GM12872 (cell line): Measurements from ENCODE around the gene PRUNE1.

Source experiments
- CTCF ChIP-seq: IDR thresholded peaks from 3 replicates; pipeline ENCODE4 v1.5.1; 2011; ENCODE audit warnings: low read depth, mild to moderate bottlenecking, low read length, moderate library complexity; ENCODE audit not compliant: insufficient read depth

Gene PRUNE1

GRCh38 chr1:151035167-151035566 lies 26.9 kb downstream of the PRUNE1 start:
- TF ChIP-seq CTCF = no peak

- TF ChIP-seq CTCF = no peak
These were observed 28.1 kb downstream of the PRUNE1 start, which contains the start of gene BNIPL for GRCh38 chr1:151036356-151036755. BNIPL (plus strand) TSS chr1:151036586; CDS start chr1:151036726, 140 bp downstream.

- no peak for TF ChIP-seq CTCF
These were observed 28.8 kb downstream of the PRUNE1 start for GRCh38 chr1:151037032-151037431.

- no peak for TF ChIP-seq CTCF
These were observed 31.3 kb downstream of the PRUNE1 start for GRCh38 chr1:151039521-151039920.

GRCh38 chr1:151043163-151043562 lies 34.9 kb downstream of the PRUNE1 start:
- TF ChIP-seq CTCF = no peak

- no peak for TF ChIP-seq CTCF
These were observed 39.3 kb downstream of the PRUNE1 start, which contains the start of gene C1orf56 for GRCh38 chr1:151047591-151047924. C1orf56 (plus strand) TSS chr1:151047751; CDS start chr1:151047848, 97 bp downstream.

- peak; percentile 71 for TF ChIP-seq CTCF
These were observed 39.8 kb downstream of the PRUNE1 start for GRCh38 chr1:151047925-151048644.
